ENCODE results near the gene CARD11. TPM values are rescaled to one million over a fixed set of nuclear protein-coding genes. Genes with fewer than 3 reads are reported as not detected.

CARD11 gene
- total and polyA plus RNA-seq, 2 donors (not counting 1 experiment from before 2014, with no cell fraction given): 129 to 135 TPM

DNA sequence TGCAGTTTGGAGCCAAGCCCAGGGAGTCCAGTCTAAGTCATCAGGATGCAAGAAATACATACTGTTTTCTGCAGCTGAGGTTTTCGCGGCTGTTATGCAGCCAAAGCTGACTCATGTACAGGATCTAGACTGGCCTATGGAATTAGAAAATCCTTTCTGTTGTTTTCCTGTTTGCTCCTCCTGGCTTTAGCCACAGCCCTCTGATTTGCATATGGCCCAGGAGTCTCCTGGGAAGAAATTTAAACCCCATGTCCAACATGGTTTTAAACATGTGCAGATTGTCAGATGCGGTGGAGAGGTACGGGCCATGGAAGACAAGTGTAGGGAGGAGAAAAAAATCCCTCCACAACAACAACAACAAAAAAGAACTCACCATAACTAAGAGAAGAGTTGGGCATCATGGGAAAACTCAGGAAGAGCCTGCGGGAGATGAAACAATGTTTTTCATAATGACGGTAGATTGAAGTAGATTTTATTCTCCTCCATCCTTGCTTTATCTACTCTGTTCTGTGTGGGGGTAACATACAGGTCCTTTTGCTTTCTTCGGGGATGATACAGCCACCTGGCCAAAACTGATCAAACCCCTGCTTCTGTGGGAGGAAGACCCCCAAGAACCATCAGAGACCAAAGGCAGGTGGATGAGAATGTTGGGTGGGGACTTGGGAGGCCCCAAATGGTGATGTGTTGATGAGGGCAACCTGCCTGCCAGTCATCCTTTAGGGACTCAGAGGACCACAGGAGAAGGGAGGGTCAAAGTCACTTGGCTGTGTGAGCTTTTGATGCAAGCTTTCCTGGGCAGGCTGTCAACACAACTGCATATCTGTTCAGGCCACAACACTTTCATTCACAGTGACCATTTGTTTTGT lies 169.7 kb downstream of the CARD11 start:
- H3K27ac ChIP-seq (ENCODE audit: low read length in 2 of 2): no peak overlapping the region
- DNase-seq: no peak
- H3K9me3 ChIP-seq (ENCODE audit: control extremely low read depth in 1 of 3, control insufficient read depth in 2 of 3, insufficient read depth in 1 of 3, low read length in 2 of 3): no peaks in the 10 kb centered on the region
- H3K27ac Mint-ChIP-seq: no peak overlapping the region
- no peak overlapping the region for H3K4me2 ChIP-seq (replicated peaks; ENCODE audit: low read depth, low read length, poor library complexity, severe bottlenecking)
- no peak overlapping the region for H3K9ac ChIP-seq (ENCODE audit: low read length)
- H3K4me1 ChIP-seq (ENCODE audit: control insufficient read depth in 2 of 2, insufficient read depth in 2 of 2, low read length in 2 of 2): peaks cover 21 to 26% of the 10 kb centered on the region in 2 donors
- H2AFZ ChIP-seq (ENCODE audit: insufficient read depth, low read depth, low read length, poor library complexity, severe bottlenecking): no peak overlapping the region
- ChIA-PET CTCF (interaction anchor here (1.2 kb wide), 1 partner anchor 281 kb away, joined by 3 read pairs; no protein-coding TSS in a partner anchor), POLR2A (no interaction called here)
- TF ChIP-seq, protein P1, sequence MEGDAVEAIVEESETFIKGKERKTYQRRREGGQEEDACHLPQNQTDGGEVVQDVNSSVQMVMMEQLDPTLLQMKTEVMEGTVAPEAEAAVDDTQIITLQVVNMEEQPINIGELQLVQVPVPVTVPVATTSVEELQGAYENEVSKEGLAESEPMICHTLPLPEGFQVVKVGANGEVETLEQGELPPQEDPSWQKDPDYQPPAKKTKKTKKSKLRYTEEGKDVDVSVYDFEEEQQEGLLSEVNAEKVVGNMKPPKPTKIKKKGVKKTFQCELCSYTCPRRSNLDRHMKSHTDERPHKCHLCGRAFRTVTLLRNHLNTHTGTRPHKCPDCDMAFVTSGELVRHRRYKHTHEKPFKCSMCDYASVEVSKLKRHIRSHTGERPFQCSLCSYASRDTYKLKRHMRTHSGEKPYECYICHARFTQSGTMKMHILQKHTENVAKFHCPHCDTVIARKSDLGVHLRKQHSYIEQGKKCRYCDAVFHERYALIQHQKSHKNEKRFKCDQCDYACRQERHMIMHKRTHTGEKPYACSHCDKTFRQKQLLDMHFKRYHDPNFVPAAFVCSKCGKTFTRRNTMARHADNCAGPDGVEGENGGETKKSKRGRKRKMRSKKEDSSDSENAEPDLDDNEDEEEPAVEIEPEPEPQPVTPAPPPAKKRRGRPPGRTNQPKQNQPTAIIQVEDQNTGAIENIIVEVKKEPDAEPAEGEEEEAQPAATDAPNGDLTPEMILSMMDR (IDR thresholded peaks at IDR 0.05): no peak
- peaks cover 34% of the 10 kb centered on the region for H3K4me1 Mint-ChIP-seq
- WGBS (ENCODE audit: insufficient coverage): 51% methylated on average over 3 of the region's 7 CpGs
- no peaks in the 10 kb centered on the region for H4K20me1 ChIP-seq (ENCODE audit: control insufficient read depth, insufficient read depth, low read length, poor library complexity, severe bottlenecking)
- H3K79me2 ChIP-seq (ENCODE audit: control insufficient read depth, insufficient read depth, low read length): no peaks in the 10 kb centered on the region
- no peak for ATAC-seq (ENCODE audit: low read depth)
- H3K27me3 ChIP-seq (replicated peaks in 1 of 4; ENCODE audit: control extremely low read depth in 1 of 4, control insufficient read depth in 3 of 4, insufficient read depth in 4 of 4, low read length in 3 of 4): peaks cover 0 to 2% (median 0%) of the 10 kb centered on the region in 4 experiments
- no peak overlapping the region for H3K4me3 Mint-ChIP-seq
- intact Hi-C loops (cut with micrococcal nuclease): no loop called here
- no peaks in the 10 kb centered on the region for H3K36me3 ChIP-seq (replicated peaks in 1 of 2; ENCODE audit: control extremely low read depth in 1 of 2, control insufficient read depth in 1 of 2, extremely low read depth in 1 of 2, insufficient read depth in 2 of 2, low read length in 1 of 2)
- H3K27me3 Mint-ChIP-seq: no peaks in the 10 kb centered on the region
- H3K4me3 ChIP-seq (ENCODE audit: control extremely low read depth in 1 of 5, extremely low read depth in 1 of 5, insufficient read depth in 1 of 5, low read depth in 2 of 5, low read length in 4 of 5): no peak overlapping the region
- H3K9me3 Mint-ChIP-seq (ENCODE audit: insufficient read depth): no peaks in the 10 kb centered on the region

DNA sequence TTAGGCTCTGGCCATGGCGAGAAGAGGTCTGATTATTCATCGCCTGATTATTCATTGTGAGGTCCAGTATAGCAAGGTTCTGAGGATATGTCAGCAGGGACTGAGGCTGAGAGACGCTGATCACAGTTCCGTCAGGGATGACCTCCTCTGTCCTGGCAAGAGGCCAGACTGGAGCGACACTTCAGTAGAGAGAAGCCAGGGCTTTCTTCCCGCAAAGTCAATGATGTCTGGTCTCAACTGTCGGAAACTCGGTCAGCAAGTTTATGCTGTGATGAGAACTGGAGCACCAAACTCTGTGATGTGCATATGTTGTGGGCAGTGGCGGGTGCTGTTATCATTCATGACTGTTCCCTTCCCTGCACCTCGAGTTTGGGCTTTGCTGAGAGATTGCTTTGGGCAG lies 170.5 kb downstream of the CARD11 start:
- Histone ChIP-seq H4K20me1 (ENCODE audit: control insufficient read depth, insufficient read depth, low read length, poor library complexity, severe bottlenecking) (no peaks in the 10 kb centered on the region), H3K9me3 (ENCODE audit: control extremely low read depth in 1 of 3, control insufficient read depth in 2 of 3, insufficient read depth in 1 of 3, low read length in 2 of 3) (no peaks in the 10 kb centered on the region), H3K9ac (ENCODE audit: low read length) (no peak overlapping the region), H3K79me2 (ENCODE audit: control insufficient read depth, insufficient read depth, low read length) (no peaks in the 10 kb centered on the region), H3K27ac (ENCODE audit: low read length in 2 of 2) (no peak overlapping the region), H3K4me2 (replicated peaks; ENCODE audit: low read depth, low read length, poor library complexity, severe bottlenecking) (no peak overlapping the region), H3K4me1 (ENCODE audit: control insufficient read depth in 2 of 2, insufficient read depth in 2 of 2, low read length in 2 of 2) (peaks cover 17 to 20% of the 10 kb centered on the region in 2 donors), H2AFZ (ENCODE audit: insufficient read depth, low read depth, low read length, poor library complexity, severe bottlenecking) (no peak overlapping the region), H3K4me3 (ENCODE audit: control extremely low read depth in 1 of 5, extremely low read depth in 1 of 5, insufficient read depth in 1 of 5, low read depth in 2 of 5, low read length in 4 of 5) (no peak overlapping the region), H3K36me3 (replicated peaks in 1 of 2; ENCODE audit: control extremely low read depth in 1 of 2, control insufficient read depth in 1 of 2, extremely low read depth in 1 of 2, insufficient read depth in 2 of 2, low read length in 1 of 2) (no peaks in the 10 kb centered on the region), H3K27me3 (replicated peaks in 1 of 4; ENCODE audit: control extremely low read depth in 1 of 4, control insufficient read depth in 3 of 4, insufficient read depth in 4 of 4, low read length in 3 of 4) (peaks cover 0 to under 1% (median 0%) of the 10 kb centered on the region in 4 experiments)
- TF ChIP-seq EZH2 (IDR thresholded peaks at IDR 0.05; ENCODE audit: borderline replicate concordance, insufficient read depth, low read depth, low read length, poor library complexity, severe bottlenecking): no peak
- whole genome bisulfite sequencing (ENCODE audit: insufficient coverage): 90% methylated on average over 10 of the region's 10 CpGs
- no peaks in the 10 kb centered on the region for H3K27me3 Mint-ChIP-seq
- H3K9me3 Mint-ChIP-seq (ENCODE audit: insufficient read depth): no peaks in the 10 kb centered on the region
- intact Hi-C loops (cut with micrococcal nuclease): no loop called here
- DNase-seq (no peak), ATAC-seq (ENCODE audit: low read depth) (no peak)
- CTCF ChIA-PET: no interaction called here
- H3K27ac Mint-ChIP-seq: no peak overlapping the region
- H3K4me3 Mint-ChIP-seq: no peak overlapping the region
- POLR2A ChIA-PET: no interaction called here
- peaks cover 30% of the 10 kb centered on the region for H3K4me1 Mint-ChIP-seq
